ENCODE measurements around the gene GPR55. TPM values are rescaled to one million over a fixed set of nuclear protein-coding genes. Genes with fewer than 3 reads are reported as not detected.

GPR55 gene
- total RNA-seq, 2 experiments from 2014 or later = 7.3 to 7.4 TPM

GRCh38 chr2:230877116-230877758 is 47.8 kb downstream of the GPR55 start:
- peak overlapping the region; percentile 72 for H3K27ac Mint-ChIP-seq
- no peaks in the 10 kb centered on the region for H3K9me3 Mint-ChIP-seq
- no peaks in the 10 kb centered on the region for H3K36me3 Mint-ChIP-seq (ENCODE audit: low read depth)
- DNase-seq = no peak
- peaks cover 33% of the 10 kb centered on the region for H3K4me1 Mint-ChIP-seq
- peaks cover 6% of the 10 kb centered on the region for H3K27me3 Mint-ChIP-seq
- no peak overlapping the region for H3K4me3 Mint-ChIP-seq
- ChIA-PET POLR2A (interaction anchor here (0.9 to 1.1 kb wide), 2 partner anchors 15 to 176 kb away, joined by 3 read pairs; no protein-coding TSS in a partner anchor), CTCF (interaction anchor here (0.9 to 2.1 kb wide), 9 partner anchors 12 to 176 kb away, joined by 3 to 7 read pairs (median 3); partner anchors contain the start of gene ITM2C)

- Mint-ChIP-seq H3K9me3 (no peaks in the 10 kb centered on the region), H3K4me3 (no peak overlapping the region), H3K4me1 (peaks cover 33% of the 10 kb centered on the region), H3K27ac (no peak overlapping the region), H3K27me3 (peaks cover 1% of the 10 kb centered on the region), H3K36me3 (ENCODE audit: low read depth) (no peaks in the 10 kb centered on the region)
- ChIA-PET POLR2A (interaction anchor here (0.6 to 0.7 kb wide), 2 partner anchors 9 to 32 kb away, joined by 3 read pairs; no protein-coding TSS in a partner anchor), CTCF (interaction anchor here (0.7 to 1.0 kb wide), 2 partner anchors 14 to 177 kb away, joined by 4 read pairs; no protein-coding TSS in a partner anchor)
- peak; percentile 15 for DNase-seq
Observed at GRCh38 chr2:230875347-230876315, 49.4 kb downstream of the GPR55 start.

- no peaks in the 10 kb centered on the region for H3K27me3 Mint-ChIP-seq
- H3K4me1 Mint-ChIP-seq = peaks cover 33% of the 10 kb centered on the region
- H3K4me3 Mint-ChIP-seq = no peak overlapping the region
- ChIA-PET POLR2A (no interaction called here), CTCF (interaction anchor here (1.0 kb wide), 1 partner anchor 178 kb away, joined by 4 read pairs; no protein-coding TSS in a partner anchor)
- H3K27ac Mint-ChIP-seq = no peak overlapping the region
- DNase-seq = peak; percentile 14
- H3K36me3 Mint-ChIP-seq (ENCODE audit: low read depth) = no peaks in the 10 kb centered on the region
- H3K9me3 Mint-ChIP-seq = no peaks in the 10 kb centered on the region
Observed at GRCh38 chr2:230874876-230875275, 50.2 kb downstream of the GPR55 start.

GRCh38 chr2:230874456-230874855 is 50.6 kb downstream of the GPR55 start:
- no peaks in the 10 kb centered on the region for H3K36me3 Mint-ChIP-seq (ENCODE audit: low read depth)
- peaks cover 33% of the 10 kb centered on the region for H3K4me1 Mint-ChIP-seq
- H3K9me3 Mint-ChIP-seq = no peaks in the 10 kb centered on the region
- POLR2A ChIA-PET = no interaction called here
- CTCF ChIA-PET = no interaction called here
- H3K27ac Mint-ChIP-seq = no peak overlapping the region
- no peak for DNase-seq
- H3K27me3 Mint-ChIP-seq = no peaks in the 10 kb centered on the region
- no peak overlapping the region for H3K4me3 Mint-ChIP-seq

GRCh38 chr2:230873661-230874401 is 51.2 kb downstream of the GPR55 start:
- H3K9me3 Mint-ChIP-seq = no peaks in the 10 kb centered on the region
- H3K36me3 Mint-ChIP-seq (ENCODE audit: low read depth) = no peaks in the 10 kb centered on the region
- POLR2A ChIA-PET = no interaction called here
- peaks cover 33% of the 10 kb centered on the region for H3K4me1 Mint-ChIP-seq
- peaks cover 2% of the 10 kb centered on the region for H3K27me3 Mint-ChIP-seq
- no peak overlapping the region for H3K27ac Mint-ChIP-seq
- H3K4me3 Mint-ChIP-seq = no peak overlapping the region
- no peak for DNase-seq
- CTCF ChIA-PET = interaction anchor here (1.3 to 1.6 kb wide), 2 partner anchors 23 to 113 kb away, joined by 4 to 7 read pairs; no protein-coding TSS in a partner anchor

GRCh38 chr2:230872968-230873660 is 51.9 kb downstream of the GPR55 start:
- H3K27ac Mint-ChIP-seq = no peak overlapping the region
- DNase-seq = peak; percentile 18
- CTCF ChIA-PET = interaction anchor here (1.3 to 1.6 kb wide), 2 partner anchors 22 to 114 kb away, joined by 4 to 7 read pairs; no protein-coding TSS in a partner anchor
- no peaks in the 10 kb centered on the region for H3K36me3 Mint-ChIP-seq (ENCODE audit: low read depth)
- no peak overlapping the region for H3K4me3 Mint-ChIP-seq
- H3K4me1 Mint-ChIP-seq = peaks cover 32% of the 10 kb centered on the region
- H3K9me3 Mint-ChIP-seq = no peaks in the 10 kb centered on the region
- POLR2A ChIA-PET = interaction anchor here (0.9 to 1.1 kb wide), 3 partner anchors 10 to 111 kb away, joined by 3 read pairs; no protein-coding TSS in a partner anchor
- H3K27me3 Mint-ChIP-seq = peaks cover 6% of the 10 kb centered on the region

GRCh38 chr2:230872151-230872967 is 52.7 kb downstream of the GPR55 start:
- POLR2A ChIA-PET = interaction anchor here (0.9 to 1.6 kb wide), 4 partner anchors 9 to 112 kb away, joined by 3 to 4 read pairs (median 3); no protein-coding TSS in a partner anchor

GRCh38 chr2:230871361-230872150 is 53.5 kb downstream of the GPR55 start:
- DNase-seq = peak; percentile 13
- peaks cover 25% of the 10 kb centered on the region for H3K4me1 Mint-ChIP-seq
- ChIA-PET POLR2A (interaction anchor here (1.1 to 1.6 kb wide), 2 partner anchors 15 to 26 kb away, joined by 3 to 4 read pairs; no protein-coding TSS in a partner anchor), CTCF (no interaction called here)
- no peaks in the 10 kb centered on the region for H3K9me3 Mint-ChIP-seq
- H3K36me3 Mint-ChIP-seq (ENCODE audit: low read depth) = no peaks in the 10 kb centered on the region
- H3K27me3 Mint-ChIP-seq = peaks cover 10% of the 10 kb centered on the region
- no peak overlapping the region for H3K4me3 Mint-ChIP-seq
- H3K27ac Mint-ChIP-seq = no peak overlapping the region

More at GRCh38 chr2:230872151-230872967, 52.7 kb downstream of the GPR55 start:
- CTCF ChIA-PET = interaction anchor here (1.3 to 1.6 kb wide), 2 partner anchors 21 to 115 kb away, joined by 4 to 7 read pairs; no protein-coding TSS in a partner anchor
- Mint-ChIP-seq H3K4me3 (no peak overlapping the region), H3K27me3 (peaks cover 6% of the 10 kb centered on the region), H3K27ac (no peak overlapping the region), H3K36me3 (ENCODE audit: low read depth) (no peaks in the 10 kb centered on the region), H3K9me3 (no peaks in the 10 kb centered on the region), H3K4me1 (peaks cover 25% of the 10 kb centered on the region)
- DNase-seq = peak; percentile 14

GRCh38 chr2:230870544-230871360 is 54.3 kb downstream of the GPR55 start:
- Mint-ChIP-seq H3K9me3 (no peaks in the 10 kb centered on the region), H3K27me3 (peaks cover 11% of the 10 kb centered on the region), H3K27ac (no peak overlapping the region), H3K36me3 (ENCODE audit: low read depth) (no peaks in the 10 kb centered on the region), H3K4me3 (no peak overlapping the region), H3K4me1 (peaks cover 29% of the 10 kb centered on the region)
- ChIA-PET POLR2A (interaction anchor here (1.6 kb wide), 1 partner anchor 27 kb away, joined by 4 read pairs; no protein-coding TSS in a partner anchor), CTCF (interaction anchor here (0.7 kb wide), 1 partner anchor 21 kb away, joined by 3 read pairs; no protein-coding TSS in a partner anchor)
- peak; percentile 15 for DNase-seq

GRCh38 chr2:230869914-230870543 is 55.0 kb downstream of the GPR55 start:
- no peaks in the 10 kb centered on the region for H3K36me3 Mint-ChIP-seq (ENCODE audit: low read depth)
- H3K27ac Mint-ChIP-seq = no peak overlapping the region
- CTCF ChIA-PET = interaction anchor here (0.7 kb wide), 1 partner anchor 22 kb away, joined by 3 read pairs; no protein-coding TSS in a partner anchor
- H3K4me3 Mint-ChIP-seq = no peak overlapping the region
- H3K4me1 Mint-ChIP-seq = peaks cover 35% of the 10 kb centered on the region
- H3K9me3 Mint-ChIP-seq = no peaks in the 10 kb centered on the region
- no peak for DNase-seq
- H3K27me3 Mint-ChIP-seq = peaks cover 16% of the 10 kb centered on the region
- POLR2A ChIA-PET = no interaction called here
